Activated B cell treated with CpG ODN at 0.5 μM for 24 hours (primary cell): ENCODE results near the gene ZNF385C. TPM values are rescaled to one million over a fixed set of nuclear protein-coding genes. Genes with fewer than 3 reads are reported as not detected.

ENCODE experiments used
- ATAC-seq: fragments of 200-7000 bp; cut with Tn5 transposase; one replicate; pipeline ENCODE4 v1.10.0; 2021; ENCODE audit warnings: low read depth, mild to moderate bottlenecking, moderate library complexity
- CTCF ChIA-PET: fragments of 350-600 bp; sonication (Branson Sonifier 250); formaldehyde crosslinking; loops from one replicate; lab custom pipeline; 2021; ENCODE audit warnings: antibody characterized with exemption; lab: Charles Lee
- POLR2A ChIA-PET: fragments of 350-600 bp; sonication (Branson Sonifier 250); formaldehyde crosslinking; loops from one replicate; lab custom pipeline; 2021; ENCODE audit warnings: antibody characterized with exemption; lab: Charles Lee
- DNase-seq: peaks from one replicate; pipeline ENCODE4 v3.0.0; 2022
- H3K27ac Mint-ChIP-seq: one replicate; pipeline ENCODE4 v1.8.0; 2020; ENCODE audit warnings: mixed read lengths
- H3K27me3 Mint-ChIP-seq: one replicate; pipeline ENCODE4 v1.8.0; 2021; ENCODE audit warnings: mixed read lengths
- H3K36me3 Mint-ChIP-seq: one replicate; pipeline ENCODE4 v1.8.0; 2021; ENCODE audit warnings: low read depth, mixed read lengths
- H3K4me1 Mint-ChIP-seq: one replicate; pipeline ENCODE4 v1.8.0; 2021; ENCODE audit warnings: mixed read lengths
- H3K4me3 Mint-ChIP-seq: one replicate; pipeline ENCODE4 v1.8.0; 2020; ENCODE audit warnings: mild to moderate bottlenecking, mixed read lengths
- H3K9me3 Mint-ChIP-seq: one replicate; pipeline ENCODE4 v1.8.0; 2020; ENCODE audit warnings: mixed read lengths
- CTCF ChIP-seq: fragments of 200-600 bp; IDR thresholded peaks from one replicate; pipeline ENCODE4 v1.8.0; 2022; ENCODE audit warnings: antibody characterized with exemption, mild to moderate bottlenecking
- intact Hi-C: fragments of 100-400 bp; cut with micrococcal nuclease; formaldehyde crosslinking; loops from one replicate; pipeline ENCODE4 v1.15.1; 2024
- total RNA-seq: library from RNA; stranded (reverse); gene quantifications from 2 replicates; pipeline ENCODE4 v1.2.3, GENCODE V29; 2022

The ZNF385C gene
- total RNA-seq, 1 donor from 2014 or later, result 16.7 TPM

DNA sequence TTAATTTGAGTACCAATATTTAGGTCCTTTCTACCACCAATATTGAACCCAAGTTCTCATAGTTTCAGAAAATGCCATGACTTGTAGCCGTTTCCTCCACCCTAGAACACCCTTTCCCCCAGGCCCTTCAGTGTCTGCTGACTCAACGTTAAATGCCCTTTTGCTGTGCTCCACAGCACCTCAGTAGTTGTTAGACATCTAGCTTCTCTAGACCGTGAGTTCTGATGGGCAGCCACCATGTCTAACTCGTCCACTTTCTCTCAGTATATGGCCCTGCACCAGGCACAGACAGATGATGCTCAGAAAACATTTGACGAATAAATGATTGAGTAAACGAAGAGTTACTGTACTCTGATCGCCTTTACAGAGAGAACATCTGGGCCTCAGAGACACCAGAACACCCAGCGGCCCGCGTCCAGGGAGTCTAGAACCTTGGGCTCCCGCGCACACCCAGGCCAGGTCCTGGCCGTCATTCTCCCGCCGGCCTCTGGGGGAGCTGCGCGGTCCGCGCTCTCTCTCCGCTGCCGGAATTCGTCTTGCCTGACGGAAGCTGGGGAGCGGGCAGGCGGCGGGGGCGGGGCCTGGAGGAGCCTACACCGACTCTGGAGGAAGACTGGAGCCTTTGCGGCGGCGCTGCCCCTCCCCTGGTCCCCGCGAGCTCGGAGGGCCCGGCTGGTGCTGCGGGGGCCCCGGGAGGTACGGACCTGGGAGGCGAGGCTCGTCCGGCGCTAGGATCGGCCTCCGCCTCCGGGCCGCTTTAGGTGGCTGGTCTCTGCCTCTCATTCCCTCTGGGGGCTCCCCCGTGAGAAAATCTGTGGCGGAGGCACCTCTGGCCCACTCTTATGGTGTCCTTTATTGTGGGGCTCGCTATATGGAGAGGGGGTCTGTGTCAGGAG, 78.5 kb downstream of the ZNF385C start, which contains the start of gene NKIRAS2:
Gene NKIRAS2 (plus strand): TSS at position 582 of the 896 bp plus-strand sequence. CDS start 1,488 bp downstream, outside the sequence.
- DNase-seq (peak; percentile 91), ATAC-seq (peak; percentile 77)
- peak within 1 kb of the TSS; percentile 82 for H3K27ac Mint-ChIP-seq
- no peak for TF ChIP-seq CTCF
- ChIA-PET POLR2A (interaction anchor here (0.7 to 1.9 kb wide), 14 partner anchors 10 to 175 kb away, joined by 3 to 17 read pairs (median 4); partner anchors contain the start of genes CNP, DHX58 and GHDC), CTCF (interaction anchor here (0.6 to 2.1 kb wide), 11 partner anchors 11 to 211 kb away, joined by 3 to 10 read pairs (median 3); partner anchors contain the start of gene ACLY)
- H3K4me1 Mint-ChIP-seq, result peaks cover 70% of the 10 kb centered on the region
- no peaks in the 10 kb centered on the region for H3K9me3 Mint-ChIP-seq
- intact Hi-C loops, result loop anchor here (10.0 kb wide), 1 partner anchor 265 kb away; the partner anchor contains the start of gene STAT5A
- H3K36me3 Mint-ChIP-seq, result peaks cover 49% of the 10 kb centered on the region
- no peaks in the 10 kb centered on the region for H3K27me3 Mint-ChIP-seq
- peak within 1 kb of the TSS; percentile 100 for H3K4me3 Mint-ChIP-seq

DNA sequence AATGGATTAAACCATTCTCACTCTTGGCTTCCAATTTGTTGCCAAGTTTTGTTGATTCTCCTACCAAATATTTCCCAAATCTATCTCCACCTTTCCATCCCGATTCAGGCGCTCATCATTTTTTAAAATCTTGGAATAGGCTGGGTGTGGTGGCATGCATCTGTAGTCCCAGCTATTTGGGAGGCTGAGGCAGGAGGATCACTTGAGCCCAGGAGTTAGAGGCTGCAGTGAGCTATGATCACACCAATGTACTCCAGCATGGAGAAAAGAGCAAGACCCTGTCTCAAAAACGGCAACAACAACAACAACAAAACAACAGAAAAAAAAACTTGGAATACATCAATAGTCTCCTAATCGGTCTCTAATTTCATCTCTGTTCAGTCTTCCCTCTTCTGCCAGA, 79.3 kb downstream of the ZNF385C start:
- DNase-seq (no peak), ATAC-seq (no peak)
- Mint-ChIP-seq H3K27me3 (no peaks in the 10 kb centered on the region), H3K4me1 (peaks cover 63% of the 10 kb centered on the region), H3K36me3 (peaks cover 42% of the 10 kb centered on the region), H3K9me3 (no peaks in the 10 kb centered on the region), H3K27ac (peak overlapping the region; percentile 82), H3K4me3 (peak overlapping the region; percentile 100)
- intact Hi-C loops, result loop anchor here (10.0 kb wide), 1 partner anchor 266 kb away; the partner anchor contains the start of gene STAT5A
- ChIA-PET POLR2A (interaction anchor here (1.1 to 2.7 kb wide), 2 partner anchors 28 to 94 kb away, joined by 3 to 46 read pairs; partner anchors contain the start of gene DHX58), CTCF (interaction anchor here (1.3 to 2.1 kb wide), 4 partner anchors 12 to 93 kb away, joined by 3 to 9 read pairs (median 6); partner anchors contain the start of genes CNP and DHX58)
- no peak for TF ChIP-seq CTCF

DNA sequence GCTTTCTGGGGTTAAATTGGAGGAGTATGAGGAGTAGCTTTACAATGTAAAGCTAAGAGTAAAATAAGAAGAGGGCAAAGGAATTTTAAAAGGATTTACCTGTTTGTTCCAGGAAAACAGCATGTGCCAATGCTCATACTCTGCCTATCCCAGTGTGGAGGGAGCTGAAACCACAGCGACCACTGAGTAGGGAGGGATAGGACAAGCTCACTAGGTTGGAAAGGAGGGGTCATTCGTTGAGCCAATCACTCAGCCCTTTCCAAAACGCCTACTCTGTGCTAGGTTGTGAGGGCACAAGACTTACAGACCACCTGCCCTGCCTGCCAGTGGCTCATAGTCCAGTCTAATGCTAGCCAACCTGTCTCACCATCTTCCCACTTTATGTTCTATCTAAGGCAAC, 79.9 kb downstream of the ZNF385C start:
- CTCF ChIA-PET, result interaction anchor here (0.6 to 2.1 kb wide), 9 partner anchors 10 to 163 kb away, joined by 3 to 7 read pairs (median 4); partner anchors contain the start of genes CNP, DHX58 and KCNH4
- no peaks in the 10 kb centered on the region for H3K9me3 Mint-ChIP-seq
- ATAC-seq, result no peak
- DNase-seq, result no peak
- POLR2A ChIA-PET, result interaction anchor here (0.6 to 3.1 kb wide), 20 partner anchors 17 to 979 kb away, joined by 3 to 46 read pairs (median 6); partner anchors contain the start of genes ACLY, CNP, DHX58 and EIF1
- peaks cover 60% of the 10 kb centered on the region for H3K4me1 Mint-ChIP-seq
- no peak for TF ChIP-seq CTCF
- H3K4me3 Mint-ChIP-seq, result peak overlapping the region; percentile 100
- peaks cover 36% of the 10 kb centered on the region for H3K36me3 Mint-ChIP-seq
- intact Hi-C loops, result loop anchor here (10.0 kb wide), 1 partner anchor 266 kb away; the partner anchor contains the start of gene STAT5A
- H3K27ac Mint-ChIP-seq, result peak overlapping the region; percentile 98
- no peaks in the 10 kb centered on the region for H3K27me3 Mint-ChIP-seq

- TF ChIP-seq CTCF, result no peak
- peak overlapping the region; percentile 100 for H3K4me3 Mint-ChIP-seq
- peak; percentile 1 for ATAC-seq
- peak overlapping the region; percentile 98 for H3K27ac Mint-ChIP-seq
- intact Hi-C loops, result loop anchor here (1.0 to 10.0 kb wide), 7 partner anchors 22 to 267 kb away; partner anchors contain the start of genes ACLY, C17orf113, CNP and STAT5A
- no peaks in the 10 kb centered on the region for H3K27me3 Mint-ChIP-seq
- H3K9me3 Mint-ChIP-seq, result no peaks in the 10 kb centered on the region
- peaks cover 35% of the 10 kb centered on the region for H3K36me3 Mint-ChIP-seq
- ChIA-PET CTCF (interaction anchor here (0.6 to 2.1 kb wide), 11 partner anchors 11 to 163 kb away, joined by 3 to 7 read pairs (median 4); partner anchors contain the start of genes CNP, DHX58 and KCNH4), POLR2A (interaction anchor here (0.6 to 3.1 kb wide), 34 partner anchors 9 to 1350 kb away, joined by 3 to 46 read pairs (median 4); partner anchors contain the start of genes ACLY, CNP, DHX58 and EIF1)
- DNase-seq, result no peak
- H3K4me1 Mint-ChIP-seq, result peaks cover 64% of the 10 kb centered on the region
Measured at GRCh38 chr17:42017866-42018200, 80.4 kb downstream of the ZNF385C start.
